ENCODE measurements around the gene NEUROG2. TPM values are rescaled to one million over a fixed set of nuclear protein-coding genes. Genes with fewer than 3 reads are reported as not detected.

Gene NEUROG2
- total and polyA plus RNA-seq, 2 of the 4 experiments (the other 2 are of a cell fraction), result not detected

GRCh38 chr4:112545346-112545745 is 29.4 kb upstream of the NEUROG2 start:
- Histone ChIP-seq H4K20me1 (ENCODE audit: insufficient read depth, low read length) (no peaks in the 10 kb centered on the region), H2AK5ac (ENCODE audit: low read depth, low read length) (no peak overlapping the region), H3K4me1 (ENCODE audit: control insufficient read depth, insufficient read depth, low read length) (no peaks in the 10 kb centered on the region), H3K27ac (ENCODE audit: insufficient read depth, low read length) (no peak overlapping the region), H4K8ac (ENCODE audit: low read depth in 2 of 2, low read length in 2 of 2) (no peak overlapping the region), H3K4me3 (ENCODE audit: insufficient read depth, low read depth, low read length) (no peak overlapping the region), H2AK9ac (replicated peaks; ENCODE audit: low read depth, low read length, poor library complexity) (no peak overlapping the region), H2BK120ac (ENCODE audit: low read depth, low read length) (no peak overlapping the region), H3K9ac (ENCODE audit: low read depth, low read length) (no peak overlapping the region), H2BK5ac (ENCODE audit: low read depth, low read length, poor library complexity, severe bottlenecking) (no peak overlapping the region), H3K36me3 (ENCODE audit: control insufficient read depth, insufficient read depth, low read length) (no peaks in the 10 kb centered on the region), H3K14ac (replicated peaks; ENCODE audit: low read depth, low read length) (no peak overlapping the region), H3K18ac (ENCODE audit: low read depth, low read length) (no peak overlapping the region), H3K56ac (ENCODE audit: extremely low read depth, insufficient read depth, low read length) (no peak overlapping the region), H3K9me1 (ENCODE audit: insufficient read depth, low read length) (no peaks in the 10 kb centered on the region), H3K4me2 (ENCODE audit: low read depth, low read length) (no peak overlapping the region), H3K27me3 (ENCODE audit: control insufficient read depth, insufficient read depth, low read length) (no peaks in the 10 kb centered on the region), H3K79me1 (ENCODE audit: low read depth in 1 of 2, low read length in 2 of 2) (no peaks in the 10 kb centered on the region), H2BK15ac (ENCODE audit: low read depth, low read length) (no peak overlapping the region), H3K4ac (ENCODE audit: low read depth, low read length) (no peak overlapping the region), H2BK20ac (ENCODE audit: low read depth, low read length) (no peak overlapping the region), H2AFZ (replicated peaks; ENCODE audit: low read length, poor library complexity) (no peak overlapping the region), H4K5ac (ENCODE audit: low read depth, low read length) (no peak overlapping the region), H3K23ac (ENCODE audit: low read depth, low read length) (no peak overlapping the region), H4K91ac (ENCODE audit: insufficient read depth, low read depth, low read length) (no peak overlapping the region), H3K9me3 (ENCODE audit: control insufficient read depth, insufficient read depth, low read length) (no peaks in the 10 kb centered on the region)
- WGBS, 2 experiments (ENCODE audit: extremely low coverage in 2 of 2, insufficient read length in 1 of 2), result no CpG with 5 or more reads among the region's 3 CpGs
- in situ Hi-C loops (cut with MboI; ENCODE audit: low sequenced_read_pairs), result no loop called here
- no TSS peak for BruUV-seq (replicated peaks)
- dilution Hi-C loops (cut with HindIII; ENCODE audit: low sequenced_read_pairs, unreplicated experiment), result no loop called here
- ATAC-seq (ENCODE audit: low read depth) (no peak), DNase-seq (no peak)
- intact Hi-C loops (cut with micrococcal nuclease), result no loop called here
- TF ChIP-seq BHLHE40 (IDR thresholded peaks at IDR 0.05; ENCODE audit: low read depth, low read length) (no peak), RCOR1 (IDR thresholded peaks at IDR 0.05; ENCODE audit: insufficient replicate concordance, low read length) (no peak), POLR2A (IDR thresholded peaks at IDR 0.05; ENCODE audit: low read depth, low read length) (no peak), USF2 (IDR thresholded peaks at IDR 0.05; ENCODE audit: low read depth, low read length) (no peak), MAZ (IDR thresholded peaks at IDR 0.05; ENCODE audit: borderline replicate concordance, low read depth, low read length) (no peak), CEBPB (IDR thresholded peaks at IDR 0.05; ENCODE audit: low read depth, low read length) (no peak)
- POLR2A ChIA-PET (ENCODE audit: unreplicated experiment), result no interaction called here
- CTCF ChIA-PET, result no interaction called here

All from IMR-90 (cell line).